NCI-H82 (cell line): ENCODE measurements around the gene RAB34.
"Not testable (repeated sequence)": the region's sequence is repeated elsewhere in the genome, so short reads cannot be mapped to it uniquely, and the experiment has no call there.

Experiments used
- DNase-seq: peaks from one replicate; lab custom pipeline; 2025; lab: John Stamatoyannopoulos, UW

RAB34 gene

GRCh38 chr17:28746611-28747050, 29.0 kb upstream of the RAB34 start:
- peak; percentile 95 for DNase-seq

GRCh38 chr17:28745786-28746411, 28.2 kb upstream of the RAB34 start:
- no peak for DNase-seq

GRCh38 chr17:28744972-28745785, 27.5 kb upstream of the RAB34 start:
- DNase-seq, result peak; percentile 82

- peak; percentile 77 for DNase-seq
Measured at GRCh38 chr17:28744104-28744971, 26.7 kb upstream of the RAB34 start.

- peak; percentile 94 for DNase-seq
Measured at GRCh38 chr17:28743243-28744103, 25.8 kb upstream of the RAB34 start, which contains the start of gene TRAF4. Gene TRAF4, plus strand, starts transcription at chr17:28744011. Its CDS starts 102 bp downstream, at chr17:28744113.

- DNase-seq, result no peak
Measured at GRCh38 chr17:28741358-28742349, 24.0 kb upstream of the RAB34 start.

- no peak for DNase-seq
Measured at GRCh38 chr17:28740406-28741357, 23.0 kb upstream of the RAB34 start.

- no peak for DNase-seq
Measured at GRCh38 chr17:28738680-28739384, 21.2 kb upstream of the RAB34 start.

- no peak for DNase-seq
Measured at GRCh38 chr17:28737770-28738679, 20.4 kb upstream of the RAB34 start.

GRCh38 chr17:28737316-28737715, 19.6 kb upstream of the RAB34 start:
- no peak for DNase-seq

- DNase-seq, result not testable (repeated sequence)
Measured at GRCh38 chr17:28735913-28736769, 18.5 kb upstream of the RAB34 start.

GRCh38 chr17:28735242-28735722, 17.6 kb upstream of the RAB34 start:
- DNase-seq, result no peak

- no peak for DNase-seq
Measured at GRCh38 chr17:28734712-28735241, 17.1 kb upstream of the RAB34 start.

- DNase-seq, result no peak
Measured at GRCh38 chr17:28733346-28733745, 15.7 kb upstream of the RAB34 start.

GRCh38 chr17:28729950-28730330, 12.3 kb upstream of the RAB34 start:
- no peak for DNase-seq
